Upper lobe of left lung (tissue), 6 donors: Measurements from ENCODE around the gene GOLPH3L. TPM values are rescaled to one million over a fixed set of nuclear protein-coding genes. Genes with fewer than 3 reads are reported as not detected.
"Not testable (repeated sequence)": the region's sequence is repeated elsewhere in the genome, so short reads cannot be mapped to it uniquely, and the experiment has no call there.

Source experiments
- ATAC-seq, 2 donors: fragments of 200-7000 bp; cut with Tn5 transposase; one replicate each; pipeline ENCODE4 v1.9.1; 2022; ENCODE audit warnings: mild to moderate bottlenecking in 2 of 2, moderate library complexity in 2 of 2; ENCODE audit not compliant: low FRiP score in 2 of 2
- DNase-seq, 2 donors: peaks; one replicate each; pipeline ENCODE4 v3.0.0-alpha.2; 2019 to 2020
- H3K27ac ChIP-seq, 4 donors: fragments of 200-600 bp; sonication (generic); one replicate each; pipeline ENCODE4 v1.5.1; 2016 to 2019
- H3K27me3 ChIP-seq, 4 donors: fragments of 200-600 bp; sonication (generic); one replicate each; pipeline ENCODE4 v1.5.1; 2017 to 2019
- H3K36me3 ChIP-seq, 4 donors: fragments of 200-600 bp; sonication (generic); one replicate each; pipeline ENCODE4 v1.5.1; 2016 to 2019
- H3K4me1 ChIP-seq, 4 donors: fragments of 200-600 bp; sonication (generic); one replicate each; pipeline ENCODE4 v1.5.1; 2018 to 2019
- H3K4me3 ChIP-seq, 4 donors: fragments of 200-600 bp; sonication (generic); one replicate each; pipeline ENCODE4 v1.5.1; 2017 to 2019; ENCODE audit warnings: mild to moderate bottlenecking in 2 of 4, moderate library complexity in 1 of 4
- H3K9me3 ChIP-seq, 4 donors: fragments of 200-600 bp; sonication (generic); one replicate each; pipeline ENCODE4 v1.5.1; 2018 to 2019
- EP300 ChIP-seq, 4 donors: sonication (generic); formaldehyde crosslinking; IDR thresholded peaks; one replicate each; pipeline ENCODE4 v1.5.1; 2017; ENCODE audit warnings: antibody characterized with exemption in 4 of 4, control low read depth in 2 of 4
- POLR2A ChIP-seq, 4 donors: fragments of 450-650 bp; IDR thresholded peaks; one replicate each; pipeline ENCODE4 v1.5.1; 2016 to 2017; ENCODE audit warnings: antibody characterized with exemption in 4 of 4, mild to moderate bottlenecking in 2 of 4
- POLR2AphosphoS5 ChIP-seq, 2 donors: sonication (generic); formaldehyde crosslinking; IDR thresholded peaks; one replicate each; pipeline ENCODE4 v1.5.1; 2017; ENCODE audit warnings: antibody characterized with exemption in 2 of 2
- WGBS, 2 donors: methylation state at CpG; one replicate each; pipeline ENCODE4 v1.1.5; 2017 to 2018; 5-methylcytosine and 5-hydroxymethylcytosine counted together
- total RNA-seq, 6 donors: library from RNA; depleted of rRNA in 4 of 6; stranded (reverse); fragments of >200 nt in 4 of 6; gene quantifications; one replicate each; pipeline versions ENCODE4 v1.1.0 to v1.2.1, GENCODE V29; 2016 to 2021
- TF ChIP-seq, protein P1 (sequence below), 6 experiments: fragments of 450-650 bp in 4 of 6; fragments of 200-600 bp in 2 of 6; sonication (generic) in 2 of 6; IDR thresholded peaks; one replicate each; pipeline ENCODE4 v1.5.1; 2016 to 2019; ENCODE audit warnings: antibody characterized with exemption in 6 of 6
- donor health status: DM: no; HTN: no; CAD: no; lungs with moderate emphysema.
- donor health status: DM: no; HTN: yes; CAD: no; lungs with severe emphysema.

GOLPH3L gene
- total RNA-seq, 6 donors from 2014 or later: 7.9 to 40.6 (median 23.8) TPM

DNA sequence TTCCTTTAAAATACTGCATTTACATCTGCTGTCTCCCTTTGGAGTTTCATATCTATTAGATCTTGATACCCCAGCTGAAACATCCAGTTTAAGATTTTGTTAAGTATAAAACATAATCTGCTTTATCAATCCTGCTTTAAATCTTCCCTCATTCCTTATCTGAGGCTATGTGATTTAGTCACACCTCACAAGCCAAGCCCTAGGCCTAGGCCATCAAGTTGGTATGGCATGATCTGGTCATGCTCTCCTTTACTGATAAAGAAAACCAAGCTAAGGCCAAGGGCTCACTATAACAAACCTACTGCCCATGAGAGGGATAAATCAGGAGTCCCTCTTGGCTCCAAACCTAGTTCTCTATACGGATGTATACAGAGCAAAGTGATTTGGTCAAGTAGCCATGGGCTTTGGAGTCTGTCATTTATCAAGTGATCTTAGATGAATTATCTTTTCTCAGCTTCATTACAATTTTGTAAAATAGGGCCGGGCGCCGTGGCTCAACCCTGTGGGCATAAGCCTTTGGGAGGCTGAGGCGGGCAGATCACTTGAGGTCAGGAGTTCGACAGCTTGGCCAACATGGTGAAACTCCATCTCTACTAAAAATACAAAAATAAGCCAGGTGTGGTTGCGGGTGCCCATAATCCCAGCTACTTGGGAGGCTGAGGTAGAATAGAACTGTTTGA lies 90.4 kb downstream of the GOLPH3L start:
- WGBS, 2 donors: 90 to 96% methylated on average over 7 of the region's 7 CpGs
- Histone ChIP-seq H3K4me3 (no peak overlapping the region), H3K27ac (no peak overlapping the region), H3K9me3 (no peaks in the 10 kb centered on the region), H3K4me1 (peaks cover 35 to 44% (median 38%) of the 10 kb centered on the region in 4 donors), H3K27me3 (no peaks in the 10 kb centered on the region), H3K36me3 (no peaks in the 10 kb centered on the region)
- ATAC-seq (no peak), DNase-seq (no peak)
- no peak for TF ChIP-seq POLR2A (IDR thresholded peaks at IDR 0.05)
- TF ChIP-seq, protein P1, sequence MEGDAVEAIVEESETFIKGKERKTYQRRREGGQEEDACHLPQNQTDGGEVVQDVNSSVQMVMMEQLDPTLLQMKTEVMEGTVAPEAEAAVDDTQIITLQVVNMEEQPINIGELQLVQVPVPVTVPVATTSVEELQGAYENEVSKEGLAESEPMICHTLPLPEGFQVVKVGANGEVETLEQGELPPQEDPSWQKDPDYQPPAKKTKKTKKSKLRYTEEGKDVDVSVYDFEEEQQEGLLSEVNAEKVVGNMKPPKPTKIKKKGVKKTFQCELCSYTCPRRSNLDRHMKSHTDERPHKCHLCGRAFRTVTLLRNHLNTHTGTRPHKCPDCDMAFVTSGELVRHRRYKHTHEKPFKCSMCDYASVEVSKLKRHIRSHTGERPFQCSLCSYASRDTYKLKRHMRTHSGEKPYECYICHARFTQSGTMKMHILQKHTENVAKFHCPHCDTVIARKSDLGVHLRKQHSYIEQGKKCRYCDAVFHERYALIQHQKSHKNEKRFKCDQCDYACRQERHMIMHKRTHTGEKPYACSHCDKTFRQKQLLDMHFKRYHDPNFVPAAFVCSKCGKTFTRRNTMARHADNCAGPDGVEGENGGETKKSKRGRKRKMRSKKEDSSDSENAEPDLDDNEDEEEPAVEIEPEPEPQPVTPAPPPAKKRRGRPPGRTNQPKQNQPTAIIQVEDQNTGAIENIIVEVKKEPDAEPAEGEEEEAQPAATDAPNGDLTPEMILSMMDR (IDR thresholded peaks at IDR 0.05): no peak
- TF ChIP-seq EP300 (IDR thresholded peaks at IDR 0.05): no peak
- TF ChIP-seq POLR2AphosphoS5 (IDR thresholded peaks at IDR 0.05): no peak

DNA sequence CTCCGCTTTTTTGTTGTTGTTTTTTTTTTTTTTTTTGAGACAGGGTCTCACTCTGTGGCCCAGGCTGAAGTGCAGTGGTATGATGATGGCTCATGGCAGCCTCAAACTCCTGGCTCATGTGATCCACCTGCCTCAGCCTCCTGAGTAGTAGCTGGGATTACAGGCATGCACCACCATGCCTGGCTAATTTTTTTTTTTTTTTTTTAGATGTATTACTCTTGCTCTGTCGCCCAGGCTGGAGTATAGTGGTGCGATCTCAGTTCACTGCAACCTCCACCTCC lies 91.6 kb downstream of the GOLPH3L start:
- peak overlapping the region; percentile 77 to 86 (median 80) for H3K27ac ChIP-seq
- not testable (repeated sequence) for DNase-seq

DNA sequence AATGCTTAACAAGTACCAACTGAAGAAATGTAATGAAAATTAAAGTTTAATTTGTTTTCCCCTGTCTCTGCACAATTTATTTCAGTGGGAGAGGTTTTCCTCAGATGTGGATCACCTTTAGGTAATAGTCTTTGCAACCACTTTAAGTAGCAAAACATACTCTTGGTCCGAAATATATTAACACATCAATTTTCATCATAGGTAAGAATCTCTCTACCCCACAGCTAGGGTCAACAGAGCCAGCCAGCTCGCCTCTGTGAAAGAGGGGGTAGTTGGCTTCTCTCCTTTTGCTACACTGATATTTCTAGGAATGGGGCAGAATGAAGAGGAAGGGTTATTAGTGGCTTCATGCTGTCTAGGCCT lies 92.7 kb downstream of the GOLPH3L start:
- H3K27me3 ChIP-seq: no peaks in the 10 kb centered on the region
- TF ChIP-seq POLR2AphosphoS5 (IDR thresholded peaks at IDR 0.05) (no peak), POLR2A (IDR thresholded peaks at IDR 0.05) (no peak), EP300 (IDR thresholded peaks at IDR 0.05) (no peak)
- TF ChIP-seq, protein P1 (IDR thresholded peaks at IDR 0.05): no peak
- peaks cover 12 to 21% (median 15%) of the 10 kb centered on the region in 4 donors for H3K4me1 ChIP-seq
- no peaks in the 10 kb centered on the region for H3K9me3 ChIP-seq
- ATAC-seq (no peak), DNase-seq (no peak)
- no peak overlapping the region for H3K4me3 ChIP-seq
- peak overlapping the region; percentile 77 to 86 (median 80) for H3K27ac ChIP-seq
- 91 to 94% methylated on average over 2 of the region's 2 CpGs for WGBS, 2 donors
- peaks cover 0 to 10% (median 6%) of the 10 kb centered on the region in 4 donors for H3K36me3 ChIP-seq

More for the DNA sequence above, 91.6 kb downstream of the GOLPH3L start:
- H3K27me3 ChIP-seq, H3K36me3 ChIP-seq, H3K9me3 ChIP-seq, ATAC-seq, H3K4me3 ChIP-seq: not testable (repeated sequence)
- 97 to 100% methylated on average over 3 of the region's 3 CpGs for WGBS, 2 donors
- peaks cover 23 to 33% (median 26%) of the 10 kb centered on the region in 4 donors for H3K4me1 ChIP-seq

DNA sequence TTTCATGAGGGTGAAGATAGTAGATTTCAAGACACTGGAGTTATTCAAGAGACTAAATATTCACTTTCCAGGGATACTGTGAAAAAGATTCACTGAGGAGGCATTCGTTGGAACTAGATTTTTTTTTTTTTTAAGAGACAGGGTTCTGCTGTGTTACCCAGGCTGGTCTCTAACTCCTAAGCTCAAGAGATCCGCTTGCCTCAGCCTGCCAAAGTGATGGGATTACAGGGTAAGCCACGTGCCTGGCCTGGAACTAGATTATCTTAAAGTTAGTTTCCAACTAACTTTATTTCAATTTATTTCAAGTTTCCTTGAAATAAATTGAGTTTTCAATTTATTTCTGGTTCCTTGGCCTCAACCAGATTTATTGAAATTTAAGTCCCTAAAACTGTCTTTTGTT lies 93.2 kb downstream of the GOLPH3L start:
- H3K4me3 ChIP-seq: no peak overlapping the region
- H3K36me3 ChIP-seq: peaks cover 0 to 10% (median 6%) of the 10 kb centered on the region in 4 donors
- WGBS, 2 donors: 90 to 94% methylated on average over 3 of the region's 3 CpGs
- H3K4me1 ChIP-seq: peaks cover 12 to 18% (median 15%) of the 10 kb centered on the region in 4 donors
- ATAC-seq (no peak), DNase-seq (no peak)
- TF ChIP-seq POLR2AphosphoS5 (IDR thresholded peaks at IDR 0.05): no peak
- TF ChIP-seq, protein P1 (IDR thresholded peaks at IDR 0.05): no peak
- TF ChIP-seq EP300 (IDR thresholded peaks at IDR 0.05): no peak
- no peak for TF ChIP-seq POLR2A (IDR thresholded peaks at IDR 0.05)
- H3K27me3 ChIP-seq: no peaks in the 10 kb centered on the region
- peak overlapping the region in 3 of 4 donors; percentile 77 to 86 (median 84) for H3K27ac ChIP-seq
- H3K9me3 ChIP-seq: no peaks in the 10 kb centered on the region

DNA sequence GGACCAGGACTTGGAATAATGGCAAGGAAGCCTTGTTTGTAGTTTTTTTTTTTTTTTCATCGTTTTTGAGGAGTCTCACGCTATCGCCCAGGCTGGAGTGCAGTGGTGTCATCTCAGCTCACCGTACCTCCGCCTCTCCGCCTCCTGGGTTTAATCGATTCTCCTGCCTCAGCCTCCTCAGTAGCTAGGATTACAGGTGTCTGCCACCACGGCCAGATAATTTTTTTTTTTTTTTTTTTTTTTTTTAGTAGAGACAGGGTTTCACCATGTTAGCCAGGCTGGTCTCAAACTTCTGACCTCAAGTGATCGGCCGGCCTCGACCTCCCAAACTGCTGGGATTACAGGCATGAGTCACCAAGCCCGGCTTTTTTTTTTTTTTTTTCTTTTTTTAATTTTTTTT lies 94.6 kb downstream of the GOLPH3L start:
- H3K27me3 ChIP-seq, H3K27ac ChIP-seq, H3K36me3 ChIP-seq, ATAC-seq, H3K4me3 ChIP-seq, H3K9me3 ChIP-seq, DNase-seq: not testable (repeated sequence)
- peaks cover 12 to 18% (median 15%) of the 10 kb centered on the region in 4 donors for H3K4me1 ChIP-seq
- WGBS, 2 donors: 94 to 97% methylated on average over 12 of the region's 12 CpGs

- H3K27ac ChIP-seq: no peak overlapping the region
- H3K4me1 ChIP-seq: peaks cover 12 to 18% (median 15%) of the 10 kb centered on the region in 4 donors
- DNase-seq (no peak), ATAC-seq (no peak)
- peaks cover 0 to 10% (median 6%) of the 10 kb centered on the region in 4 donors for H3K36me3 ChIP-seq
- H3K4me3 ChIP-seq: no peak overlapping the region
- H3K27me3 ChIP-seq: no peaks in the 10 kb centered on the region
- H3K9me3 ChIP-seq: no peaks in the 10 kb centered on the region
- TF ChIP-seq POLR2AphosphoS5 (IDR thresholded peaks at IDR 0.05) (no peak), EP300 (IDR thresholded peaks at IDR 0.05) (no peak), POLR2A (IDR thresholded peaks at IDR 0.05) (no peak)
- TF ChIP-seq, protein P1 (IDR thresholded peaks at IDR 0.05): no peak
These were observed 95.4 kb downstream of the GOLPH3L start for GRCh38 chr1:150601540-150601939.

GRCh38 chr1:150598346-150598745 lies 98.6 kb downstream of the GOLPH3L start:
- not testable (repeated sequence) for ATAC-seq, H3K4me1 ChIP-seq, H3K27me3 ChIP-seq, H3K27ac ChIP-seq, H3K9me3 ChIP-seq, H3K36me3 ChIP-seq, DNase-seq, H3K4me3 ChIP-seq
- 95 to 97% methylated on average over 4 of the region's 4 CpGs for WGBS, 2 donors
